SK-N-SH (cell line): ENCODE measurements around the gene PMVK. TPM values are rescaled to one million over a fixed set of nuclear protein-coding genes. Genes with fewer than 3 reads are reported as not detected.

Experiments
- CTCF ChIA-PET: fragments of 300-600, 350-600 bp; formaldehyde crosslinking; extraction: SDS; loops from one replicate; lab custom pipeline; 2021; lab: Yijun Ruan, JAX
- POLR2A ChIA-PET: fragments of 350-600 bp; sonication (Branson Sonifier 250); formaldehyde crosslinking; extraction: SDS; loops from one replicate; lab custom pipeline; 2020; ENCODE audit warnings: antibody characterized with exemption, inconsistent platforms; lab: Yijun Ruan, JAX
- DNase-seq: peaks from one replicate; pipeline ENCODE4 v3.0.0; 2012
- H2AFZ ChIP-seq: fragments of 200-600 bp; sonication (generic); 2 replicates; pipeline ENCODE4 v1.8.1; 2016; ENCODE audit warnings: antibody characterized with exemption, mild to moderate bottlenecking, low read depth
- H3F3A ChIP-seq: fragments of 200-600 bp; sonication (generic); replicated peaks from 2 replicates; pipeline ENCODE3; 2016; ENCODE audit warnings: antibody characterized with exemption, mild to moderate bottlenecking; ENCODE audit not compliant: insufficient read depth
- H3K27ac ChIP-seq, 2 experiments: fragments of 200-500 bp in 1 of 2; fragments of 200-600 bp in 1 of 2; sonication (Bioruptor generic) in 1 of 2; sonication (generic), shearing (Covaris generic) in 1 of 2; 2 replicates each; pipeline versions ENCODE4 v1.5.1 to v1.6.1; 2014 to 2016; ENCODE audit warnings: low read depth in 2 of 2, inconsistent platforms in 1 of 2, low read length in 1 of 2, mild to moderate bottlenecking in 1 of 2, mixed read lengths in 1 of 2
- H3K27me3 ChIP-seq: fragments of 200-600 bp; sonication (generic), shearing (Covaris generic); 2 replicates; pipeline ENCODE4 v1.6.1; 2016; ENCODE audit warnings: mixed run types; ENCODE audit not compliant: insufficient read depth
- H3K36me3 ChIP-seq, 2 experiments: fragments of 200-500 bp in 1 of 2; fragments of 200-600 bp in 1 of 2; sonication (Bioruptor generic) in 1 of 2; sonication (generic) in 1 of 2; replicated peaks in 1 of 2; 2 replicates each; pipeline versions ENCODE3 to v1.5.1; 2014 to 2016; ENCODE audit warnings: low read length in 1 of 2, mild to moderate bottlenecking in 1 of 2; ENCODE audit not compliant: insufficient read depth in 2 of 2, control insufficient read depth in 1 of 2
- H3K4me1 ChIP-seq, 2 experiments: fragments of 200-500 bp in 1 of 2; fragments of 200-600 bp in 1 of 2; sonication (Bioruptor generic) in 1 of 2; sonication (generic), shearing (Covaris generic) in 1 of 2; 2 replicates each; pipeline versions ENCODE4 v1.5.1 to v1.6.1; 2014 to 2016; ENCODE audit warnings: low read depth in 1 of 2, low read length in 1 of 2, mixed run types in 1 of 2; ENCODE audit not compliant: insufficient read depth in 2 of 2, control insufficient read depth in 1 of 2
- H3K4me2 ChIP-seq: fragments of 200-600 bp; sonication (generic), shearing (Covaris generic); 2 replicates; pipeline ENCODE4 v1.6.1; 2017; ENCODE audit warnings: mixed run types
- H3K4me3 ChIP-seq, 2 experiments: fragments of 200-500 bp in 1 of 2; fragments of 200-600 bp in 1 of 2; sonication (Bioruptor generic) in 1 of 2; sonication (generic), shearing (Covaris generic) in 1 of 2; 2 replicates each; pipeline versions ENCODE4 v1.5.1 to v1.8.1; 2014 to 2016; ENCODE audit warnings: low read depth in 2 of 2, inconsistent platforms in 1 of 2, low read length in 1 of 2, mild to moderate bottlenecking in 1 of 2, mixed read lengths in 1 of 2, moderate library complexity in 1 of 2
- H3K79me2 ChIP-seq: fragments of 200-600 bp; sonication (generic); 2 replicates; pipeline ENCODE4 v1.8.1; 2017; ENCODE audit warnings: mild to moderate bottlenecking; ENCODE audit not compliant: insufficient read depth
- H3K9ac ChIP-seq: fragments of 200-600 bp; sonication (generic); 2 replicates; pipeline ENCODE4 v1.6.1; 2017; ENCODE audit warnings: mixed run types
- H3K9me2 ChIP-seq: fragments of 200-600 bp; sonication (generic); 2 replicates; pipeline ENCODE4 v1.6.1; 2017; ENCODE audit warnings: mixed run types
- H3K9me3 ChIP-seq: fragments of 200-600 bp; sonication (generic); 2 replicates; pipeline ENCODE4 v1.6.1; 2017; ENCODE audit warnings: mixed run types, mild to moderate bottlenecking, moderate library complexity
- H4K20me1 ChIP-seq: fragments of 200-600 bp; sonication (generic); 2 replicates; pipeline ENCODE4 v1.6.1; 2017; ENCODE audit warnings: mild to moderate bottlenecking, mixed run types; ENCODE audit not compliant: insufficient read depth
- CTCF ChIP-seq: fragments of 200-600 bp; sonication (generic); IDR thresholded peaks from 2 replicates; pipeline ENCODE4 v1.6.1; 2017; ENCODE audit warnings: antibody characterized with exemption, mild to moderate bottlenecking, moderate library complexity
- ELF1 ChIP-seq: IDR thresholded peaks from 2 replicates; pipeline ENCODE4 v1.4.0; 2012
- EP300 ChIP-seq, 2 experiments: IDR thresholded peaks; 2 replicates each; pipeline versions ENCODE4 v1.4.0 to v1.6.1; 2012; ENCODE audit warnings: borderline replicate concordance in 1 of 2, low read depth in 1 of 2, low read length in 1 of 2
- FOXJ3 ChIP-seq: sonication (generic); formaldehyde crosslinking; IDR thresholded peaks from 2 replicates; pipeline ENCODE4 v1.5.1; 2020; ENCODE audit warnings: mild to moderate bottlenecking, missing genetic modification reagents
- FOXM1 ChIP-seq: IDR thresholded peaks from 2 replicates; pipeline ENCODE4 v1.4.0; 2012; ENCODE audit warnings: low read depth, mild to moderate bottlenecking
- GABPA ChIP-seq: IDR thresholded peaks from 2 replicates; pipeline ENCODE4 v1.4.0; 2012; ENCODE audit warnings: low read depth, mild to moderate bottlenecking
- IRF3 ChIP-seq: fragments of 150-350 bp; IDR thresholded peaks from 2 replicates; pipeline ENCODE4 v1.6.1; 2016; ENCODE audit warnings: mild to moderate bottlenecking, low read depth, low read length
- JUND ChIP-seq: IDR thresholded peaks from 2 replicates; pipeline ENCODE4 v1.4.0; 2012
- MXI1 ChIP-seq: IDR thresholded peaks from 2 replicates; pipeline ENCODE4 v1.6.1; 2012; ENCODE audit warnings: mild to moderate bottlenecking, low read depth, low read length, improper control_type of control experiment
- NFIC ChIP-seq: IDR thresholded peaks from 2 replicates; pipeline ENCODE4 v1.4.0; 2012; ENCODE audit warnings: borderline replicate concordance
- PBX3 ChIP-seq: IDR thresholded peaks from 2 replicates; pipeline ENCODE4; 2012
- POLR2AphosphoS5 ChIP-seq: IDR thresholded peaks from 2 replicates; pipeline ENCODE4 v1.6.1; 2012; ENCODE audit warnings: low read depth, low read length
- RAD21 ChIP-seq: IDR thresholded peaks from 2 replicates; pipeline ENCODE4 v1.6.1; 2012; ENCODE audit warnings: mild to moderate bottlenecking, low read length
- RFX5 ChIP-seq: IDR thresholded peaks from 2 replicates; pipeline ENCODE4 v1.6.1; 2012; ENCODE audit warnings: mild to moderate bottlenecking, improper control_type of control experiment, low read length
- SIN3A ChIP-seq: IDR thresholded peaks from 2 replicates; pipeline ENCODE4 v1.6.1; 2012; ENCODE audit warnings: low read depth, mild to moderate bottlenecking, low read length, moderate library complexity, borderline replicate concordance
- SMC3 ChIP-seq: IDR thresholded peaks from 2 replicates; pipeline ENCODE4 v1.6.1; 2012; ENCODE audit warnings: low read depth, low read length, improper control_type of control experiment
- TAF1 ChIP-seq: IDR thresholded peaks from 2 replicates; pipeline ENCODE4 v1.6.1; 2012; ENCODE audit warnings: low read depth, mild to moderate bottlenecking, low read length, moderate library complexity, borderline replicate concordance
- TCF12 ChIP-seq: IDR thresholded peaks from 2 replicates; pipeline ENCODE4 v1.4.0; 2012
- TEAD4 ChIP-seq: IDR thresholded peaks from 2 replicates; pipeline ENCODE4 v1.4.0; 2012; ENCODE audit warnings: mild to moderate bottlenecking, borderline replicate concordance; ENCODE audit not compliant: insufficient read depth
- ZBTB33 ChIP-seq: IDR thresholded peaks from 2 replicates; pipeline ENCODE4 v1.4.0; 2012; ENCODE audit warnings: low read depth, borderline replicate concordance
- WGBS: methylation state at CpG from one replicate; pipeline ENCODE4 v1.1.6; 2017; ENCODE audit warnings: low lambda C conversion rate; 5-methylcytosine and 5-hydroxymethylcytosine counted together
- polyA plus RNA-seq, 3 experiments: library from polyadenylated mRNA; depleted of rRNA; stranded (reverse); fragments of >200 nt; gene quantifications; 2 replicates each; pipeline ENCODE4 v1.2.3, GENCODE V29; 2012

PMVK gene
- polyA plus RNA-seq, 1 of the 3 experiments (the other 2 are of a cell fraction): 59.6 TPM

- peaks cover 31% of the 10 kb centered on the region for H3F3A ChIP-seq
- H3K9ac ChIP-seq: peak within 1 kb of the TSS; percentile 84
- H4K20me1 ChIP-seq: no peaks in the 10 kb centered on the region
- H3K4me2 ChIP-seq: peak within 1 kb of the TSS; percentile 85
- peaks cover 16 to 53% of the 10 kb centered on the region in 2 experiments for H3K36me3 ChIP-seq
- peaks cover 4 to 36% of the 10 kb centered on the region in 2 experiments; a peak in 3 of 4 replicates for H3K4me1 ChIP-seq
- no peak; the same call in 1 of the 2 replicates for TF ChIP-seq FOXM1
- TF ChIP-seq SMC3: peak; percentile 26; the same call in 1 of the 2 replicates
- peak; percentile 76; the same call in 1 of the 2 replicates for TF ChIP-seq SIN3A
- peak; percentile 90 for TF ChIP-seq POLR2AphosphoS5
- TF ChIP-seq TAF1: no peak
- TF ChIP-seq RAD21: peak; percentile 46
- TF ChIP-seq EP300 (IDR thresholded peaks at IDR 0.05; ENCODE audit: borderline replicate concordance in 1 of 2, low read depth in 1 of 2, low read length in 1 of 2): 0 out of 4 replicates have a peak, but pooled peaks of 1 of the 2 experiments have one; percentile 26
- no peak for TF ChIP-seq FOXJ3 (CRISPR knock-in tag)
- no peak for TF ChIP-seq IRF3
- peak; percentile 23; the same call in 1 of the 2 replicates for TF ChIP-seq ZBTB33
- peak; percentile 69 for TF ChIP-seq CTCF
- TF ChIP-seq GABPA: peak; percentile 84
- peak; percentile 48 for TF ChIP-seq MXI1
- peak; percentile 22; the same call in 1 of the 2 replicates for TF ChIP-seq JUND
- TF ChIP-seq NFIC: no peak
- TF ChIP-seq ELF1: peak; percentile 79
- peak; percentile 27 for TF ChIP-seq PBX3
- no peak for TF ChIP-seq RFX5
- no peak for TF ChIP-seq TCF12
- TF ChIP-seq TEAD4: peak; percentile 12; the same call in 1 of the 2 replicates
- TF ChIP-seq, all 33 proteins: peak for 13
- peak within 1 kb of the TSS; percentile 83 to 98 for H3K27ac ChIP-seq
- peaks cover 48% of the 10 kb centered on the region for H3K79me2 ChIP-seq
- 0 out of 2 replicates have a peak within 1 kb of the TSS, but pooled peaks have one; percentile 29 for H2AFZ ChIP-seq
- no peaks in the 10 kb centered on the region for H3K9me2 ChIP-seq
- ChIA-PET POLR2A (interaction anchor here (0.6 to 2.8 kb wide), 13 partner anchors 9 to 83 kb away, joined by 3 to 18 read pairs (median 5); partner anchors contain the start of genes FLAD1, LENEP, PMVK and SHC1), CTCF (interaction anchor here (0.6 to 37.5 kb wide), 32 partner anchors 9 to 394 kb away, joined by 3 to 640 read pairs (median 4); partner anchors contain the start of genes ADAM15, CHRNB2, FLAD1 and LENEP)
- 1% methylated on average over 9 of the region's 93 CpGs for WGBS
- no peaks in the 10 kb centered on the region for H3K27me3 ChIP-seq
- DNase-seq: peak; percentile 93
- peak within 1 kb of the TSS; percentile 72 to 73 for H3K4me3 ChIP-seq
- no peaks in the 10 kb centered on the region for H3K9me3 ChIP-seq
Observed at GRCh38 chr1:154961207-154962155, 25.0 kb upstream of the PMVK start, which contains the start of gene PYGO2. Gene PYGO2, minus strand, starts transcription at chr1:154961782. Its CDS starts 206 bp downstream, at chr1:154961576.
